ENCODE data around the gene SPI1. TPM values are rescaled to one million over a fixed set of nuclear protein-coding genes. Genes with fewer than 3 reads are reported as not detected.

SPI1 gene
- total RNA-seq, 1 experiment from 2014 or later: not detected

GRCh38 chr11:47329987-47330931, 48.1 kb downstream of the SPI1 start:
- no peak overlapping the region for H2BK15ac ChIP-seq (ENCODE audit: low read depth, low read length)

More at GRCh38 chr11:47329987-47330931, 48.1 kb downstream of the SPI1 start:
- Histone ChIP-seq H4K5ac (ENCODE audit: insufficient read length, low read depth, low read length) (no peak overlapping the region), H3K23ac (ENCODE audit: insufficient read length, low read depth, low read length) (no peak overlapping the region), H3K9ac (ENCODE audit: extremely low read depth, insufficient read length, low read length) (no peak overlapping the region), H3K79me2 (ENCODE audit: insufficient read depth, low read length) (no peaks in the 10 kb centered on the region), H3K14ac (ENCODE audit: insufficient read depth, low read length) (no peak overlapping the region), H2BK120ac (ENCODE audit: low read depth, low read length, poor library complexity, severe bottlenecking) (no peak overlapping the region), H2AK5ac (ENCODE audit: insufficient read length, low read length) (no peak overlapping the region), H3K4ac (ENCODE audit: low read depth, low read length) (no peak overlapping the region), H2BK5ac (ENCODE audit: insufficient read length, low read length) (no peak overlapping the region), H2BK20ac (ENCODE audit: low read depth, low read length, poor library complexity, severe bottlenecking) (no peak overlapping the region), H3K27me3 (ENCODE audit: insufficient read depth, low read length) (no peaks in the 10 kb centered on the region), H3K9me3 (ENCODE audit: control insufficient read depth, low read depth, low read length) (no peaks in the 10 kb centered on the region), H4K91ac (ENCODE audit: insufficient read length, low read depth, low read length) (no peak overlapping the region), H3K18ac (ENCODE audit: insufficient read length, low read depth, low read length) (no peak overlapping the region), H3K23me2 (ENCODE audit: insufficient read length, low read depth, low read length, poor library complexity, severe bottlenecking) (no peaks in the 10 kb centered on the region), H3K27ac (ENCODE audit: insufficient read length, low read depth, low read length) (no peak overlapping the region), H3T11ph (ENCODE audit: low read length) (no peak overlapping the region), H3K79me1 (ENCODE audit: insufficient read depth, low read depth, low read length, poor library complexity, severe bottlenecking) (no peaks in the 10 kb centered on the region), H3K56ac (ENCODE audit: insufficient read length, low read depth, low read length) (no peak overlapping the region), H4K20me1 (ENCODE audit: control insufficient read depth, insufficient read depth, insufficient read length) (no peaks in the 10 kb centered on the region), H4K8ac (replicated peaks; ENCODE audit: insufficient read length, low read depth, low read length) (no peak overlapping the region), H2BK12ac (ENCODE audit: insufficient read length, low read depth, low read length) (no peak overlapping the region), H2AFZ (ENCODE audit: low read length) (no peak overlapping the region), H3K4me1 (ENCODE audit: insufficient read depth, low read length) (no peaks in the 10 kb centered on the region), H3K4me2 (ENCODE audit: insufficient read depth, insufficient read length, low read length) (no peak overlapping the region)
- peak overlapping the region in 2 of 3 experiments; percentile 51 to 75; a peak in 1 of 7 replicates for H3K27ac Mint-ChIP-seq
- peak; percentile 36; the same call in 1 of the 3 replicates for TF ChIP-seq CTCF (conservative IDR thresholded peaks at IDR 0.05)
- no peaks in the 10 kb centered on the region for H3K9me3 Mint-ChIP-seq
- H3K27me3 Mint-ChIP-seq (ENCODE audit: low read depth): no peaks in the 10 kb centered on the region
- peaks cover 4 to 31% (median 22%) of the 10 kb centered on the region in 3 experiments; a peak in 5 of 7 replicates for H3K36me3 Mint-ChIP-seq (ENCODE audit: insufficient read depth in 1 of 3, low read depth in 3 of 3)
- WGBS (ENCODE audit: extremely low coverage, insufficient read length, low lambda C conversion rate): no CpG with 5 or more reads among the region's 16 CpGs
- H3K4me3 Mint-ChIP-seq: no peak overlapping the region
- H3K4me1 Mint-ChIP-seq: no peaks in the 10 kb centered on the region
- DNase-seq: peak; percentile 43
